SJSA1 (cell line): ENCODE data around the gene B4GALT1. TPM values are rescaled to one million over a fixed set of nuclear protein-coding genes. Genes with fewer than 3 reads are reported as not detected.
"Not testable (repeated sequence)": the region's sequence is repeated elsewhere in the genome, so short reads cannot be mapped to it uniquely, and the experiment has no call there.

Experiments used
- DNase-seq, 2 experiments: peaks; one replicate each; pipeline ENCODE4 v3.0.0-alpha.2; 2015 to 2020; ENCODE audit warnings: low spot score in 2 of 2, low read depth in 1 of 2
- H3K27ac ChIP-seq: fragments of 250-450 bp; sonication (Bioruptor Pico); 2 replicates; pipeline ENCODE4 v1.5.1; 2020; ENCODE audit warnings: mild to moderate bottlenecking, moderate library complexity
- H3K27me3 ChIP-seq: fragments of 250-450 bp; sonication (Bioruptor Pico); replicated peaks from 2 replicates; pipeline ENCODE4 v1.5.1; 2020; ENCODE audit warnings: mild to moderate bottlenecking, moderate library complexity
- H3K36me3 ChIP-seq: fragments of 250-450 bp; sonication (Bioruptor Pico); 2 replicates; pipeline ENCODE4 v1.5.1; 2020; ENCODE audit warnings: mild to moderate bottlenecking
- H3K4me1 ChIP-seq: fragments of 250-450 bp; sonication (Bioruptor Pico); replicated peaks from 2 replicates; pipeline ENCODE4 v1.6.1; 2021; ENCODE audit warnings: mild to moderate bottlenecking
- H3K4me3 ChIP-seq: fragments of 250-450 bp; sonication (Bioruptor Pico); 2 replicates; pipeline ENCODE4 v1.5.1; 2020; ENCODE audit warnings: mild to moderate bottlenecking
- H3K9me3 ChIP-seq: fragments of 250-450 bp; sonication (Bioruptor Pico); replicated peaks from 2 replicates; pipeline ENCODE4 v1.5.1; 2020; ENCODE audit warnings: mild to moderate bottlenecking
- total RNA-seq: library from RNA; depleted of rRNA; stranded (reverse); fragments of >200 nt; shearing (Covaris generic); gene quantifications from 2 replicates; pipeline ENCODE4 v1.2.3, GENCODE V29; 2014

The B4GALT1 gene
- total RNA-seq, 1 experiment from 2014 or later, result 4.7 TPM

GRCh38 chr9:33162721-33163311, 4.3 kb downstream of the B4GALT1 start:
- Histone ChIP-seq H3K4me1 (peaks cover 54% of the 10 kb centered on the region), H3K27me3 (no peaks in the 10 kb centered on the region), H3K27ac (no peak overlapping the region), H3K9me3 (no peaks in the 10 kb centered on the region), H3K36me3 (peaks cover 4% of the 10 kb centered on the region; the same call in 1 of the 2 replicates), H3K4me3 (no peak overlapping the region)
- DNase-seq, result no peak

GRCh38 chr9:33161589-33162132, 5.5 kb downstream of the B4GALT1 start:
- Histone ChIP-seq H3K27ac (peak overlapping the region; percentile 63), H3K4me3 (no peak overlapping the region), H3K9me3 (no peaks in the 10 kb centered on the region), H3K36me3 (peaks cover under 1% of the 10 kb centered on the region; the same call in 1 of the 2 replicates), H3K27me3 (no peaks in the 10 kb centered on the region), H3K4me1 (peaks cover 50% of the 10 kb centered on the region)
- no peak for DNase-seq

- peak; percentile 85 to 88 for DNase-seq
- no peak overlapping the region for H3K4me3 ChIP-seq
- no peaks in the 10 kb centered on the region for H3K27me3 ChIP-seq
- H3K27ac ChIP-seq, result peak overlapping the region; percentile 63
- H3K4me1 ChIP-seq, result peaks cover 50% of the 10 kb centered on the region
- H3K36me3 ChIP-seq, result no peaks in the 10 kb centered on the region
- no peaks in the 10 kb centered on the region for H3K9me3 ChIP-seq
These were observed 6.0 kb downstream of the B4GALT1 start for GRCh38 chr9:33161011-33161588.

GRCh38 chr9:33160446-33160845, 6.7 kb downstream of the B4GALT1 start:
- not testable (repeated sequence) for H3K27me3 ChIP-seq, H3K4me3 ChIP-seq, H3K9me3 ChIP-seq, H3K36me3 ChIP-seq, DNase-seq
- H3K27ac ChIP-seq, result peak overlapping the region; percentile 57
- peaks cover 44% of the 10 kb centered on the region for H3K4me1 ChIP-seq

- Histone ChIP-seq H3K4me1 (peaks cover 40% of the 10 kb centered on the region), H3K36me3 (no peaks in the 10 kb centered on the region), H3K9me3 (no peaks in the 10 kb centered on the region), H3K27me3 (no peaks in the 10 kb centered on the region), H3K4me3 (no peak overlapping the region), H3K27ac (peak overlapping the region; percentile 57)
- peak; percentile 35 to 47 for DNase-seq
These were observed 7.4 kb downstream of the B4GALT1 start for GRCh38 chr9:33159777-33160127.

GRCh38 chr9:33158843-33159776, 8.0 kb downstream of the B4GALT1 start:
- Histone ChIP-seq H3K4me3 (no peak overlapping the region), H3K4me1 (peaks cover 43% of the 10 kb centered on the region), H3K27me3 (no peaks in the 10 kb centered on the region), H3K9me3 (no peaks in the 10 kb centered on the region), H3K27ac (peak overlapping the region; percentile 57), H3K36me3 (no peaks in the 10 kb centered on the region)
- DNase-seq, result peak in 1 of 2 experiments; percentile 9

- DNase-seq, result no peak
- Histone ChIP-seq H3K4me1 (peaks cover 43% of the 10 kb centered on the region), H3K27ac (no peak overlapping the region), H3K36me3 (no peaks in the 10 kb centered on the region), H3K27me3 (no peaks in the 10 kb centered on the region), H3K9me3 (no peaks in the 10 kb centered on the region), H3K4me3 (no peak overlapping the region)
These were observed 8.9 kb downstream of the B4GALT1 start for GRCh38 chr9:33157960-33158842.

- Histone ChIP-seq H3K27ac (no peak overlapping the region), H3K9me3 (no peaks in the 10 kb centered on the region), H3K27me3 (no peaks in the 10 kb centered on the region), H3K4me1 (peaks cover 36% of the 10 kb centered on the region), H3K4me3 (no peak overlapping the region), H3K36me3 (no peaks in the 10 kb centered on the region)
- no peak for DNase-seq
These were observed 11.7 kb downstream of the B4GALT1 start for GRCh38 chr9:33155393-33155792.

- no peak for DNase-seq
- H3K9me3 ChIP-seq, result no peaks in the 10 kb centered on the region
- no peaks in the 10 kb centered on the region for H3K27me3 ChIP-seq
- H3K4me1 ChIP-seq, result peaks cover 25% of the 10 kb centered on the region
- no peak overlapping the region for H3K27ac ChIP-seq
- no peak overlapping the region for H3K4me3 ChIP-seq
- H3K36me3 ChIP-seq, result no peaks in the 10 kb centered on the region
These were observed 12.8 kb downstream of the B4GALT1 start for GRCh38 chr9:33154371-33154770.

GRCh38 chr9:33153666-33154065, 13.5 kb downstream of the B4GALT1 start:
- no peaks in the 10 kb centered on the region for H3K36me3 ChIP-seq
- H3K4me3 ChIP-seq, result no peak overlapping the region
- no peaks in the 10 kb centered on the region for H3K9me3 ChIP-seq
- H3K27ac ChIP-seq, result no peak overlapping the region
- no peaks in the 10 kb centered on the region for H3K27me3 ChIP-seq
- peaks cover 18% of the 10 kb centered on the region for H3K4me1 ChIP-seq
- DNase-seq, result no peak

- Histone ChIP-seq H3K27me3 (no peaks in the 10 kb centered on the region), H3K27ac (no peak overlapping the region), H3K4me1 (peaks cover 16% of the 10 kb centered on the region), H3K9me3 (no peaks in the 10 kb centered on the region), H3K36me3 (no peaks in the 10 kb centered on the region), H3K4me3 (no peak overlapping the region)
- DNase-seq, result no peak
These were observed 14.1 kb downstream of the B4GALT1 start for GRCh38 chr9:33153001-33153400.

GRCh38 chr9:33151601-33152000, 15.5 kb downstream of the B4GALT1 start:
- Histone ChIP-seq H3K4me3 (no peak overlapping the region), H3K4me1 (peaks cover 16% of the 10 kb centered on the region), H3K9me3 (no peaks in the 10 kb centered on the region), H3K36me3 (no peaks in the 10 kb centered on the region), H3K27ac (peak overlapping the region; percentile 21; the same call in 1 of the 2 replicates), H3K27me3 (no peaks in the 10 kb centered on the region)
- DNase-seq, result no peak

- H3K36me3 ChIP-seq, result no peaks in the 10 kb centered on the region
- H3K4me3 ChIP-seq, result no peak overlapping the region
- H3K27me3 ChIP-seq, result no peaks in the 10 kb centered on the region
- H3K4me1 ChIP-seq, result peaks cover 16% of the 10 kb centered on the region
- DNase-seq, result peak; percentile 45 to 54
- peak overlapping the region; percentile 21; the same call in 1 of the 2 replicates for H3K27ac ChIP-seq
- H3K9me3 ChIP-seq, result no peaks in the 10 kb centered on the region
These were observed 16.1 kb downstream of the B4GALT1 start for GRCh38 chr9:33151007-33151557.
